Measurements from ENCODE around the gene HSD17B3.

- TF ChIP-seq CTCF (IDR thresholded peaks at IDR 0.05; ENCODE audit: extremely low read depth in 1 of 2, insufficient read depth in 1 of 2, low read depth in 1 of 2, low read length in 2 of 2) = peak; percentile 68 to 83
- TF ChIP-seq POLR2AphosphoS5 (IDR thresholded peaks at IDR 0.05; ENCODE audit: insufficient read depth, low read depth, low read length) = no peak
- no peak for TF ChIP-seq MYC (IDR thresholded peaks at IDR 0.05; ENCODE audit: low read depth, low read length)
- no peak for TF ChIP-seq JUN (IDR thresholded peaks at IDR 0.05; ENCODE audit: borderline replicate concordance, insufficient read depth, insufficient read length, low read depth)
- no peak for TF ChIP-seq POLR2A (IDR thresholded peaks at IDR 0.05; ENCODE audit: low read depth, low read length)
- TF ChIP-seq EZH2 (IDR thresholded peaks at IDR 0.05; ENCODE audit: borderline replicate concordance, low read depth, low read length, severe bottlenecking) = no peak
- TF ChIP-seq GATA2 (IDR thresholded peaks at IDR 0.05; ENCODE audit: insufficient read depth, insufficient read length, low read depth, low read length) = no peak
- no peak for TF ChIP-seq MAX (IDR thresholded peaks at IDR 0.05; ENCODE audit: insufficient read depth, insufficient read length)
- TF ChIP-seq FOS (IDR thresholded peaks at IDR 0.05; ENCODE audit: borderline replicate concordance, insufficient read depth, low read length) = no peak
These were observed 82.7 kb downstream of the HSD17B3 start for GRCh38 chr9:96219026-96219899.

Measured in endothelial cell of umbilical vein (primary cell).